ENCODE results near the gene KCNIP1.

- TF ChIP-seq CTCF (IDR thresholded peaks at IDR 0.05) (no peak), POLR2AphosphoS5 (IDR thresholded peaks at IDR 0.05; ENCODE audit: low read depth, low read length) (no peak), REST (IDR thresholded peaks at IDR 0.05; ENCODE audit: insufficient read depth in 1 of 2, low read depth in 2 of 2, low read length in 1 of 2) (no peak), TCF7L2 (IDR thresholded peaks at IDR 0.05; ENCODE audit: low read depth, low read length) (no peak)
Observed at GRCh38 chr5:170559296-170559695, 55.5 kb downstream of the KCNIP1 start.

All from Panc1 (cell line).